Epithelial cell of proximal tubule (primary cell): ENCODE results near the gene CALHM5. TPM values are rescaled to one million over a fixed set of nuclear protein-coding genes. Genes with fewer than 3 reads are reported as not detected.

ENCODE experiments used
- DNase-seq: peaks from one replicate; pipeline ENCODE4 v3.0.0-alpha.2; 2011; ENCODE audit warnings: low read depth
- H3K4me3 ChIP-seq: 2 replicates; pipeline ENCODE4 v1.5.1; 2011; ENCODE audit warnings: low read depth, mild to moderate bottlenecking, low read length
- total RNA-seq: library from RNA; depleted of rRNA; stranded (reverse); fragments of >200 nt; gene quantifications from 2 replicates; pipeline ENCODE4 v1.2.3, GENCODE V29; 2015
- TF ChIP-seq, protein P1 (sequence below): conservative IDR thresholded peaks from 2 replicates; pipeline ENCODE4 v1.5.1; 2012; ENCODE audit warnings: low read depth, mild to moderate bottlenecking, low read length

CALHM5 gene
- total RNA-seq, 1 donor from 2014 or later, result 0.12 TPM

DNA sequence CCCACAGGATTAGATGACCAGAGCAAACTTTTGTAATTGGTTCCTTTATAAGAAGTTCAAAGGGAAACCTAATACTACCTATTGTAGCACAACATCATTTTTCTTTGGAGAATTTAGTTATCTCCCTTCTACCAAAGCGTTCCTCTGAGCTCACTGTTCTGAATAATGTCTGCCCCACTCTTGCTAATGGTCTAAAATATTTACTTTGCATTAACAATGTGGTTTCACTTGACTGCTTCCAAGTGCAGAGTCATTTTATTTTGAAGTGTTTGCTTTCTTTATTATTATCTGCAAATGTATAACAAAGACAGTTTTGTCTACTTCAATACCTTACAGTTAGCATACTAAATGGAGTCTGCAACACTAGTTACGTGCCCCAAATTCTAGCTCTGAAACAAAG lies 19.0 kb downstream of the CALHM5 start:
- H3K4me3 ChIP-seq, result no peak overlapping the region
- no peak for DNase-seq
- TF ChIP-seq, protein P1, sequence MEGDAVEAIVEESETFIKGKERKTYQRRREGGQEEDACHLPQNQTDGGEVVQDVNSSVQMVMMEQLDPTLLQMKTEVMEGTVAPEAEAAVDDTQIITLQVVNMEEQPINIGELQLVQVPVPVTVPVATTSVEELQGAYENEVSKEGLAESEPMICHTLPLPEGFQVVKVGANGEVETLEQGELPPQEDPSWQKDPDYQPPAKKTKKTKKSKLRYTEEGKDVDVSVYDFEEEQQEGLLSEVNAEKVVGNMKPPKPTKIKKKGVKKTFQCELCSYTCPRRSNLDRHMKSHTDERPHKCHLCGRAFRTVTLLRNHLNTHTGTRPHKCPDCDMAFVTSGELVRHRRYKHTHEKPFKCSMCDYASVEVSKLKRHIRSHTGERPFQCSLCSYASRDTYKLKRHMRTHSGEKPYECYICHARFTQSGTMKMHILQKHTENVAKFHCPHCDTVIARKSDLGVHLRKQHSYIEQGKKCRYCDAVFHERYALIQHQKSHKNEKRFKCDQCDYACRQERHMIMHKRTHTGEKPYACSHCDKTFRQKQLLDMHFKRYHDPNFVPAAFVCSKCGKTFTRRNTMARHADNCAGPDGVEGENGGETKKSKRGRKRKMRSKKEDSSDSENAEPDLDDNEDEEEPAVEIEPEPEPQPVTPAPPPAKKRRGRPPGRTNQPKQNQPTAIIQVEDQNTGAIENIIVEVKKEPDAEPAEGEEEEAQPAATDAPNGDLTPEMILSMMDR, result no peak

DNA sequence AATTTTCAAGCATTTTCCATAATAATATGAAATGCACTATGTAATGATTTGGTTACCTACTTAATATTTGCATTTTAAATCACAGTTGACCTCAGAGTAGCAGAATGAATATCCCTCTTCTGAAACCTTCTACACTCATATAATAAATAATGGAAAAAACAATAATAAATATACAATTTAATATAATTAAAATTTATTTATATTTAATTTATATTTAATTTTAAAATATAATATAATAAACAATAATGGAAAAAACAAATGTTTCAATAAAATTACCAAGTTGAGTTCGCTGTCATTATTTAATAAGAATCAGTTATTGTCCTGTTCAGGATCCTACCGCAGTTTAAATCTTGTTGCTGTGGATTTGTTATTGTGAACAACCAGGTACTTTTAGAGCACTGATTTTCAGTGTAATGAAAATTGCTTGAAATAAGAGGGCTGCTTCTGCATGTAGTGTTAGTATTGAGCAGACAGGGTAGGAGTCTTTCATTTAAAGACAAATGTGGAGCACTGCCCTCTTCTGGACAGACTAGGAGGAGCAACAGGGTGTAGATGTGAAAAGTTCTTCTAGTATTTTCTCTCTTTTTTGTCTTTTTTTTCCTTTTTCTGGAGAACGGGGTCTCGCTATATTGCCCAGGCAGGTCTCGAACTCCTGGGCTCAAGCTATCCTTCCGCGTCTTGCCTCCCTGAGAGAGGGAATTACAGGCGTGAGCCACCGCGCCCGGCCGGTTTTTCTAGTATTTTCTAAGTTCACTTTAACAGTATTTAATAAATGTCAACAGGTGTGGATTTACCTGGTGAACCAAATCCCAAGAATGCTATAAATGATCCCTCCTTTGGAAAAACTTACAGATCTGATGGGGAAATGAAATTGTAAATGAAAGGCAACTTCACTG lies 20.5 kb downstream of the CALHM5 start:
- H3K4me3 ChIP-seq, result no peak overlapping the region
- TF ChIP-seq, protein P1, result peak; percentile 79
- no peak for DNase-seq

DNA sequence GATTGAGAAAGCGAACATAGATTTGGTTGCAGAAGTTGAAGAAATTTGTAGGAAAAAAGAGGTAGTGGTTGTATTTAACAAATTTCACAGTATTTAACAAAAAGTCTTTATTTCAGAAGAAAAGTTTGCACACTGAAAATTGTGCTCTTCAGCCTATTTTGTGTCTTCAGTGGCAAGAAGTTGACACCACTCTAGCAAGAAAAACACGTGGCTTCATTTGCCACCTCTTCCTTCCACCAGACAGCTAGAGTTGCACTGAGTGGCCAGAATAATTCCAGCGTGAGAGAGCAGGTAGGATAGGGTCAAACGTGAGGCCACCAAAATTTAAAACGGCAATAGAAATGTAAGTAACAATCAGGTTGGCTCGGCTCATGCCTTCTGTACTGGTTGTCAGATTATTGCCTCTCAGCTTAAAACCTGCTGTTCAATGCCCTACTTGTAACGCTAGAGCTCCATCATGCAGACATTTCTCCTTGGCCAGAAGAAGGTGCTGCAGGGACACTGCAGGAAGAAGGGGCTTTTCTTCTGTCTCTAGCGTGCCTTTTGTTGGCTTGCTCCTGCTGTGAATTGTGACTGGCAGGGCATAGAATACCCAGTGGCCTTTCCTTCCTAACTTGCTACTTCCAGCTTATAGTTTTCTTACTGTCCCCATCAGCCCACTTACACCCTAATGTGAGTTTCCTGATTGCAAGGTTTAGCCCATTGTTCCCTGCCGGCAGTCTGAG lies 22.0 kb downstream of the CALHM5 start:
- H3K4me3 ChIP-seq, result no peak overlapping the region
- DNase-seq, result no peak
- TF ChIP-seq, protein P1, result no peak

DNA sequence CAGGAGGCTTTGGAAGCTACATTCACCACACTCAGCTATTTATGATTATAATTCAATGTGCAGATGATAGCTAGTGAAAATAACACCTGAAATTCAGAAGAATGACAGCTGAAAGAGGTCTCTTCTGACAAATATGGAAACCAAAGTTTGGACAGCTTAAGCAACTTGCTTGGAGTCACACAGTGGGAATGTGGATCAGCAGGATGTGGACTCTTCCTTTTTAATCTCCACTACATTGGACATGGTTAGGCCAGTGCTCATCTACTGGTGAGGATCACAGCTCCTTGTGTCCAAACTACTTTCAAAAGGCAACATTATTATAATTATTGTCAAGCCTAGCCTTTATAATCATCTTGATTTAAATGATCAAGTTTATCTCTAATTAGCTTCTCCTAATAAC lies 23.7 kb downstream of the CALHM5 start:
- no peak overlapping the region for H3K4me3 ChIP-seq
- DNase-seq, result no peak
- TF ChIP-seq, protein P1, result no peak

DNA sequence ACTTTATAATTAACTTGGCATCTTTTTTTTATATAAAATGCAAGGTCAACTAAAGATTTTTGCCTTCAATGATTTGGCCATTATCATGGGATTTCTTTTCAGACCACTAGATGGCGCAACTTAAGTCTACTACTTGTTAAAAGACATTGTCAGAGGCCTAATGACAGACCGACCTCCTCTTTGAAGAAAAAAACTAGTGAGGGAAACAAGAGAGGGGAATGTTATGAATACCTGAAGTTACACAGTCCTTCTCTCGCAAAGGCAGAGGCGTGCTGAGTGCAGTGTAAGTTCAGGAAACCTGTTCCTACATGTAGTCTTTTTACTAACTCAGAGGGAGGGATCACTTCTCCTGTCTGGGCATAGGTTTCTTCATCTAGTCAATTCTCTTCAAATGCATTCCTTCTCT lies 24.8 kb downstream of the CALHM5 start:
- H3K4me3 ChIP-seq, result no peak overlapping the region
- TF ChIP-seq, protein P1, result peak; percentile 75
- no peak for DNase-seq

DNA sequence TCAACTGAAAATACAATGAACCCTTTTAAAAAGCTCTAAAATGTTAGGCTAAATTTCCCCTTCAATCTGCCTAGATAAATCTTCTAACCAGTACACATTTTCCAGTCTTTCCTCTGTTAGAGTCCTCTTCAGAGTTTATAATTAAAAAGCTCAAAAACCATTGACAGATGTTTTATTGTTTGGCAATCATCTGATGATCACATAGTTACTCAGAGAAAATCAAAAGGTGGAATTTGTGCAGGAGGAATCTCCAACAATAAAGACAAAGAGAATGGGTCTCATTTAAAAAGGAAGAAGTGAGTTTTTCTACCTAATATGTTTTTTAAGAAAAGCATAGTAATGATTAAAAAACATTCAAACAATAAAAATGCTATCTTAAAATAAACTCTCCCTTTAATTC lies 31.0 kb downstream of the CALHM5 start:
- H3K4me3 ChIP-seq, result no peak overlapping the region
- TF ChIP-seq, protein P1, result no peak
- DNase-seq, result no peak
